ELR (cell line): ENCODE results near the gene PDZD2.
A peak's percentile ranks its signal among the peaks of the same experiment; 100 is the strongest.
"Not testable (repeated sequence)": the region's sequence is repeated elsewhere in the genome, so short reads cannot be mapped to it uniquely, and the experiment has no call there.

Source experiments
- DNase-seq: peaks from one replicate; pipeline ENCODE4 v3.0.0-alpha.2; 2015; ENCODE audit warnings: low read depth

PDZD2 gene

DNA sequence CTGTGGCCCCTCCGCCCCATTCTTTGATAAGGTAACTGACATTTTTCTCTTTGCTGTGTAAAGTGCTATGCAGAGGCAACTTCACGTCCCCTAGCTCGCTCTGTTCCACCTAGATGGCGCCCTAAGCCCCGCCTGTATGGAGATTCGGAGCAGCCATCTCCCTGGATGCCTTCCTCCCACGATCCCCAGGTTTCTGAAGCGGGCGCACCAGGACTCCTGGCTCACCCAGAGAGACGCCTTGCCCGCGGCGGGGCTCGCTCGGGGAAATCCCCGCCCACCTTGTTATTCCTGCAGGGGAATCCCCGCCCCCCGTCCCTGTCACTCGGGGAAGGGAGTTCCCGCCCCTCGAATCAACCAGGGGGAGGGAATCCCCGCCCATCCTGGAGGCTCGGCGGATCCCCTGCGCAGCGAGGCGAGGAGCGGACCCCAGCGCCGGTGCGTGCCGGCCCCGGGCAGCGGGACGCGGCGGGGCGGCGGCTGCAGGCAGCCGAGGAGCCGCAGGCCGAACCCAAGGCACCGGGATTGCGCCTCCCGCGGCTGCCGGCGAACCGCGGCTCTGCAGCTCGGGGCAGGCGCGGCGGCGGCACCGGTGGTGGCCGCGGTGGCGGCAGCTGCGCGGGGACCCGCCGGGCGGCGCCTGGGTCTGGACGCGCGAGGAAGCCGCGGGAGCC, at the start of gene PDZD2:
PDZD2 (plus strand) TSS at position 384 of the 671 bp plus-strand sequence.
- peak; percentile 74 for DNase-seq

DNA sequence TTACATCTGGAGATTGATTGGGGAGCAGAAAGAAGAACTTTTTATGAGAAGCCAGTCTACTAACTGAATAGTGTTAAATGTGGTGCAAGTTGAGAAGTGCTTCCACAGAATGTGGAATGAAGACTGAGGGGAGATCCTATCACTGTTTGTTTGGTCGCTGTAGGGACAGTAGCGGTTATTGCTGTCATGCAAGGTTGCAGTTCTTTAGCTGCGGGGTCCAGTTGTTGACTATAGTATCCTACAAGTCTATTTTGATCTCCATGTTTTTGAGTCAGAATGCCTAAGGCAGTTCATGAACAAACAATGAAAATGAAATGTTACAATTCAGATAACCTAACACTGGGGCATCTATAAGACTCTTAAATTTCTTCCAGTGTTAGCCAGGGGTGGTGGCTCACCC, 45.3 kb upstream of the PDZD2 start:
- no peak for DNase-seq

DNA sequence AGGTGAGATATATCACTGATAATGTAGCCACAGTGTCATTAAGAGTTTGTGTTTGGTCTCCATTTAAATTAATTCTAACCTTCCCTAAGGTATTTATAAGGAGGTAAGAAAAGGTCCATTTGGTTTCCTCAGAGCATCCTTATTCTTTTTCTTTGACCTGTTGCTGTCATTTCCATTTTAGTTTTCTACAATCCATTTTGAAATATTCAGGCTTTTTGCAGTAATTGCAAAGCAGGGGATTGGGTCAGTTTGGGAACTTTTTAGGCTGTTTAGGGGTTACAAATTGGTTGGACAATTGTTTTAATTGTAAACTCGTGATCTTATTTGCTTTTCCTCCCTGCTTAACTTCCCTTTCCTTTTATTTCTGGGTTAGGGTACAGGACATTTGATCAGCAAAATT, 42.6 kb upstream of the PDZD2 start:
- no peak for DNase-seq

DNA sequence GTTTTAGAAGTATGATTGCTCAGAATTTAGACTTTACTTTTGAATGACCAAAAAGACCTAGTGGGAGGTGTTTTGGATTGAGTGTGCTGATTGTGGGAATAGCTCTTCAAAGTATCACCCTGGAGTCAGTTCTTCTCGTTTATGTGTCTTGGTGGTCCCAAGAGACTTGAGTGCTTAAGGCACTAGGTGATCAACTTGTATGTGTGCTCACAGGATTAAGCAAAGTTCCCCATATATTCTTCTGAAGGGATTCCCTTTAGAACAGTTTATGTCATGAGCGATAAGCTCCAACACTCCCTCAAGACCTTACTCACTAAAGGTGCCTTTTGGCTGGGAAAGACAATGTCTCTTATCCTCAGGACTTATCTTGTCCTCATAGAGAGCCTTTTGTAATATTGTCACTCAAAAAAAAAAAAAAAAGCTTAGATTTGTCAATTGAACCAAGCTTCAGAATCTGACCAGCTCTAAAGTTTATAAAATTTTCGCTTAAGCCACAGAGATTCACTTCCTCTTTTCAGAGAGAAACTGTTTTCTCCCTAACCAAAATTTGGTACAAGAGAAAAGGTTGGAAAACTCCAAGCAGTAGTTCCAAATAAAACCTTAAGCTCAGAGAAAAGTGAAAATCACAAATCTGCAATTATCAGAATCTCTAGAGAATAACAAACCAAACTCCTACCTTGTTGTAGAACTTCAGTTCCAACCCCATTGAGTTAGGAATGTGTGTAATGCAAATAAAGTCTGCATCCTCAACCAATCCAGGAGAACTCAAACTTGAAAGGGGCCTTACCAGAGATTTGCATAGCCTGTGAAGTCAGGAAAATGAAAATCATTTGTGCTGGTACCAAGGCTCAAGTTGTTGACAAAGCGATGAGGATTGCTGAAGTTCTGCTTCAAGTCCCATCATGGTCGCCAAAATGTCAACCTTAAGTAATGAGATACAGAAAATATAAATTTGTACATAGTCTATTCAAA, 40.0 kb upstream of the PDZD2 start:
- no peak for DNase-seq

DNA sequence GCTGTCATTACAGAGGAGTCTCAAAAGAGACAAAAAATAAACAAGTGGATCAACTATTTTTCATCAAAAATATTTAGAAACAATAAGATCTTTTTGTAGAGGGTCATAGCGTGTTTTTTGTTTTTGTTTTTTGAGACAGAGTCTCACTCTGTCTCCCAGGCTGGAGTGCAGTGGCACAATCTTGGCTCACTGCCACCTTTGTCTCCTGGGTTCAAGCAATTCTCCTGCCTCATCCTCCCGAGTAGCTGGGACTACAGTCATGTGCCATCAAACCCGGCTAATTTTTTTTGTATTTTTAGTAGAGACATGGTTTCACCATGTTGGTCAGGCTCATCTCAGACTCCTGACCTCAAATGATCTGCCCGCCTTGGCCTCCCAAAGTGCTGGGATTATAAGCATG, 36.6 kb upstream of the PDZD2 start:
- not testable (repeated sequence) for DNase-seq

DNA sequence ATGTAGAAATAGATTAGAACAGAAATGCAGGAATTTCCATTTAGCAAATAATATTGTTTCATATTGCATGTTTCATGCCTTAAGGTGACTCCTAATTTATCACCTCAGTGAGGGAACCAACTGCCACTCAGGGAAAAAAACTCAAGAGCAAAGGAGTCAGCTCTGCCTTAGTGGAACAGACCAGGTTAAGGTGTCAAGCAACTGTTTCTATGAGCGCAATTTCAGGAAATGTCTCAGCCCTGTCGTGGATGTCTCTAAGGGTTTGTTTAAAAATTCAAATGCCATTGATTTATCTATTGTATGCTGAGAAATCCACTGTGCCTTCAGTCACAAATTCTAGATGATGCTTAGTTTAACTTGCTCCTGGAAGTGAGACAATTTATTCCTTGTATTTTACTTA, 34.7 kb upstream of the PDZD2 start:
- no peak for DNase-seq

DNA sequence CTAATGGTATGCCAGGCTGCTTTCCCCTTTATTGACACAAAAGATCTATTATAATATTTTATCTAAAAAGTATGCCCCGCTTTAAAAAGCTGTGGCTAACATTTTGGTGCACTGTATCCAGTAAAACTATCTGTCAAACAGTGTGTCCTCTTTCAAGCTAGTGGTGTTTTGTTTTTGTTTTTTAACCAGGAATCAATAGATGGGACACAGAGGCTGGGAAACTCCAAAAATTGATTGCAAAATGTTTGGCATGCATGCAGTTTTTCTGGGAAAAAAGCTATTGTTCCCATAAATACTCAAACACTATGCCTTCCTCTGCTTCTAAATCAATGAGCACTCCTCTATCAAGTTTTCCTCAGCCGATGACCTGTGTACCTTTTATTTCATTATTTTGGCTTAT, 34.3 kb upstream of the PDZD2 start:
- DNase-seq: no peak

DNA sequence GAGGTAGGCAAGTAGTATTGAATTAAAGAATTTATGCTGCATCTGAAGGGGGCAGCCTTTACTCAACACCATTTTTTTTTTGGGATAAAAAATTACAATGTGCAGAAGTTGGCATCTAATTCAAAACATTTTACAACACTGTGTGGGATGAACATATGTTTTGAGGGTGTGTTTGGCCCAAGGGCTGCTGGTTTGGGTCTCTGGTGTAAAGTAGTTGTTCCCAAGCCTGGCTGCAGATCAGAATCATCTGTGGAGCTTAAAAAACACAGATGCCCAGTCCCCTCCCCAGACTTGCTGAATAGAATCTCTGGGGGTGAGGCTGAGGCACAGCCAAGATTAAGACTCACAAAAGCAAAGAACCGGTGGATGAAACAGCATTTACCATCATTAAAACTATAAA, 33.0 kb upstream of the PDZD2 start:
- no peak for DNase-seq

DNA sequence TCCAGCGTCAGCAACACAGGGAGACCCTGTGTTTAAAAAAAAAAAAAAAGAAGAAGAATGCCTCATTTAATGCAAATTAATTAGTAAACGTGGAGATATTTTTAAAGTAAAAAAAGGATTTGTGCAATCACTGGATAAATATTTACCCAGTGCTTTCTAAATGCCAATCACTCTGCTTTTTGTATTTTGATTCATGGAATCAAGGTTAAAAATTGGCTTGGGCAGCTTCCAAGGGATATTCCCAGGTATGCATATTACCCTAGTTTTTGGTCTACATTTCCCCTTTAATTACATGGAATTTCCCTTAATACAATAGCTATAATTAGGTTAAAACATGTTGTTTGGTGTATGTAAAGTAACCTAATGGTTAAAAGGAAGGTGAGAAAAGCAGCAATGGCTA, 31.4 kb upstream of the PDZD2 start:
- no peak for DNase-seq

DNA sequence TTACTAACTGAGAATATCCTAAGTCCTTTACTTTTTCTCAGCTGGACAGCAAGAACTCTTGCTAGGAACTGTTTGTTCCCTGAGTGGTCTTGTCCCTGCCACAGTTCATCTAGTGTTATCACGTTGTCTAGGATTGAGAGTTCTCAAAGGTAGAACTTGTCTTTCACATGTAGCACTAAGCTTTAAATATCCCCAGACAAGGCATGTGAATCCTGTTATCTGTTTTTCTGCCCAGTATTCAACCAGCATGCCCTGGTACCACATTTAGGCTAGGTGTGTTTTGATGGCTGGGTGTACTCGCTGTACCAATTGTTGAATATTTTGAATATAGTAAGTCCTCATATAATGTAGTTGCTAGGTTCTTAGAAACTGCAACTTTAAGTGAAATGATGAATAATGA, 27.9 kb upstream of the PDZD2 start:
- no peak for DNase-seq

DNA sequence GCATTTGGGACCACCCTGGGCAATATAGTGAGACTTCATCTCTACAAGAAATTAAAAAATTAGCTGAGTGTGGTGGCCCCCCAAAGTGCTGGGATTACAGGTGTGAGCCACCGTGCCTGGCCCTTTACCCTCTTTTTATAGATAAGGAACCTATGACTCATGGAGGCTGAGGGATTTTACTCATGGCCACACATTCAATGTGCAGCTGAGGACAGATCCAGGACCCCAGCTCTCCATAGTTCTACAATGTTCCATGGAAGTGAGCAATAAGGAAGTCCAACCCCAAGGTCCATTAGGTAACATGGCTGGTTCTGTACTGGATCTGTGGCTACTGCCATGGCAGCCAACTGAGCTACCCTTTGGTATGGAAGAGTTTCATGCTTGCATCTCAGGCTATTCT, 25.3 kb upstream of the PDZD2 start:
- no peak for DNase-seq

DNA sequence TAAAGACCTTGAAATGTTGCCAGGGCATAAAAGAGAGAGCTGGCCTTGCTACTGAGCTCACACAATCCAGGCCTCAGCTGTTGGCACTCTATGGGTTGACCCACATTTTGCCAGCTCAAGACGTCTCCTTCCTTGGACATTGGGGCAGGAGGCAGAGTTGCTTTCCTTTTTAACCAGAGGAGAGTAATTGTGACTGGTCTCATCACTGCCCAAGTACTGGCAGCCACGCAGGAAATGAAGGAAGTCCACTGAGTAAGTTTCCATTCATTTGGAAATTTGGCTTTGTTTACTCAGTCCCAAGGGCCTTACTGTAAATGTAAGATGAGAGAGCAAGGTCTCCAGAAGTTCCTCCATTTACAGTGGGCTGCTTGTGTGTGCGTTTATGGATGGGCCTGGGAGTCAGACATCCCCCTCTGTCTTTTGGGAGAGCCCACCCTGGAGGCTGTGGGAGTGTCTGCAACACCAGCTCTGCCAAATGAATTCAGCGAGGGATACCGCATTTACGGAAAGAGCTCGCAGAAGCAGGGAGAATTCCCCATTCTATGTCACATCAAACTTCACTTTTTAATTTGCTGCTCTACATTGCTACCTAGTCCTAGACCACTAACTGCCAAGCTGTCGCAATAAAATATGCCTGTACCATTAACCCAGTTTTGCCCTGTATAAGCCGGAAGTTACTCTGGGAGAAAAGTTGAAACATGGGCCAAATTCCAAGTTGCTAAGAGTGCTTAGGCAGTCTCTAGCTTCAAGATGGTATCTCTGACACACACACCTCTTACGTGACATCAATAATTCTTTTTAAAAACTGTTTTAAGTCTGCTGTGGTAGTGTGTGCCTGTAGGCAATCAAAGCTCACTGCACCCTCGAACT, 24.5 kb upstream of the PDZD2 start:
- DNase-seq: no peak

DNA sequence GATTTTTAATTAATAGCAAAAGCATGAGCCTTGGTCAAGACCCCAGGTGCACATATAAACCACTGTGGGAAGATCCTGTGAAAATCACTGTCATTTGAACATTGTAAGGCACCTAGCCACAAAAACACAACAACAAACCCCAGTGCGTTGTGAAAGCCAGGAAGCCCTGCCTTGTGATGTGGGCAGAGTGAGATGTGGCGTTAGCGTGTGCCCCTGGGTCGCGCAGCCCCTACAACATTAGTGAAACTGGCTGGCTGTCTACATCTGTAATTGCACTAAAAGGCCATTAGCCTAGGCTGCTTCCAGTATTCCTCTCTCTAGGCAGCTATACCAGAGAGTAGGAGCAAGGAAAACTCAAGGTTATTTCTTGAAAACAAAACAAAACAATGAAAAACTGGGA, 21.1 kb upstream of the PDZD2 start:
- DNase-seq: no peak

DNA sequence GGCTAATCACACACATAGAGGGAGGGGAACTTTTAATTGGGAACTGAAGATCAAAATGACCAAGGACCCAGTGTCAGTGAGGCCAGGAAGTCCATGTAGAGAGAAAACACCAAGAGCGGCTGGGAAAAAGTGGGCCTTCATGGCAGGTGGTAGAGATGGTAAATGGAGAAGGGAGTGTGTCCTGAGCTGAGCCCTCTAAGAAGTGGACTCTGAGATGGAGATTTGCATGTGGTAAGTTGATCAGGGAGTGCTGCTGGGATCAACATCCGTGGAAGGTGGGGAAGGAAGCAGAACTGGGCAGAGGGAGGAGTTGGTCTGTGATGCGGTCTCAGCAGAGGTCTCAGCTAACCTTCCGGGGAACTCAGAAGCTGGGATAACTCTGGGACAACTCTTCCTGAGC, 18.9 kb upstream of the PDZD2 start:
- no peak for DNase-seq

DNA sequence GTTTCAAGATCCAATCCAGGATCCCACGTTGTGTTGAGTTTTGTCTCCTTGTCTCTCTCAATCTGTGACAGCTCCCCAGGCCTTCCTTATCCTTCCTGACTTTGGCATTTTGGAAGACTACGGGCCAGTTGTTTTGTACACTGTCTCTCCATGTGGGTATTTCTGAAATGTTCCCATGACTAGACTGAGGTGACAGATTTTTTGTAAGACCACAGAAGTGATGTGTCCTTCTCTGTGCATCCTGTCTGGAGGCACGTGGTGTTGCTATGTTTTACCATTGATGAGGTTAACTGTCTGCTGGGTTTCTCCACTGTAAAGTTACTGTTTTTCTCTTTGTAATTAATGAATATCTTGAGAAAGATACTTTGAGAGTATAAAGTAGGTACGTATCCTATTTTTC, 15.7 kb upstream of the PDZD2 start:
- no peak for DNase-seq

DNA sequence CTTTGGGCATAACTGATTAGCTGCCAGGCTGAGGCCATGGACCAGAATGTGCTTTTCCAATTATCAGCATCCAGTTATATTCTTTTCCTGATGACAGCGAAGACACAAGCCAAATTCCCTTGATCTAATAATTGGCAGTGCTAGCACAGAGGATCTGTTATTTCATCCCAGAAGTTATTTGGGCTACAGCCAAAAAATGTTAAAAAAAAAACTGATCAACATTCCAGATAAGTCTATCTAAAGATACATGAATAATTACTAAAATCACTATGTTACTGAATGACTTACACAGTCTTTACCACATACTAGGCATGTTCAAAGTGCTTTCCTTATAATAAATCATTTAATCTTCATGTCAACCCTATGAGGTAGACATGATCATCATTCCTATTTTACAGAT, 13.5 kb upstream of the PDZD2 start:
- no peak for DNase-seq

DNA sequence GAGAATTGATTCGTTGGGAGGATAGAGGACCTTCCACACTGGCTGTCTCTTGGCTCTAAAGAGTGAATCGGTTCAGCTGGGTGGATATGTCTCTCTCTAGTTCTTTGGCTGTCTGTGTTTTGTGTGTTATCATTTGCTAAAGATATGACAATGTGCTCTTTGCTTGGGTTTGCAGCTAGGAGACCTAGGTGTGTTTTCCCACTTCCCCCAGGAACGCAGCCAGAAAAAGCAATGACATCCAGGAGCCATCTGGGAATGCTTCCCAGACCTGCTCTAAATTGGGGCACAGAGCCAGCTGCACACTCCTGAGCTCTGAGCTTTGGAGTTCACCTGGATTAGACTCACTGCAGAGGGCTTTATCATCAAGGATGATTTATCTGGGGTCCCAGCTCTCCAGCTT, 12.8 kb upstream of the PDZD2 start:
- no peak for DNase-seq

DNA sequence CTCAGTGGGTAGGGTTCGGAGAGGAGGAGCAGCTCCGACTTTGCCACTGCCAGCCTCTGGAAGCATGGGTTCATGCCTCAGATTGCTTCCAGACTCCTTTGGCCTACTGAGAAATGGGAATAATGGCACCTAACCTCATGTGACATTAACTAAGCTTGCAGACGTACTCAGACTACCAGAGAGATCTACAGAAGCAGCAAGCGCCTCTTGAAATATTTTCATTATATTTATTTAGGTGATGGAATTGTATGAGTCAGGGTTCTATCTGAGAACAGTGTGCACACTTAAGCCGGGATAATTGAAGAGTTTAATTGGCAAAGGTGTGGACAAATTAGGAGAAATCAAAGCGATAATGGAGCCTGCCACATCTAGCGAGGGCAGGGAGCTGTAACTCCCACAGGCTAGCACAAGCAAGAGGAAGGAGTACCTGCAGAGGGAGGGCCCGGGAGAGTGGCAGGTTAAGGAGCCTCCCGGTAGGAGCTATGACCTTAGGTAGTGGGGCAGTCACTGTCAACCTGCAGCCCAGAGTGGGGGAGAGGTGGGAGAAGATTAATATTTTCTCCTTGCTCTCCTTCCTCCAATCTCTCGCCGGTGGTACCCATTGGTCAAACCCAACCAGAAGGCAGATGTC, 12.2 kb upstream of the PDZD2 start:
- no peak for DNase-seq

DNA sequence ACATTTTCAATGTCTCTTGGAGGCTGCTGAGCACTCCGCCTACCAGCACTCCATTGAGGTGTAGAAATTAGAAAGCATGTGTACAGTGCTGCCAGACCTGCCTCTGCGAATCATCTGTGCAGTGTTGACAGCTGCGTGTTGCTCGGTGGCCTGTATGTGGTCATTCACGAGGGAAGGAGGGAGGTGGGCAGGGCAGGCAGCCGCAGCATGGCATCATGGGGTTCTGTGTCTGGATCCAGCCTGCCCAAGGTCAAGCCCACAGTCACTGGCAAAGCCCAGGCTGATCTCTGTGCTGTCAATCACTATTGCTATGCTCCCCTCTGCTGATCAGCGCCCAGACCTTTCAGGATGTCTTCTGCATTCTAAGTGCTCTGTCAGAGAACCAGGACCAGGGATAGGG, 8.0 kb upstream of the PDZD2 start:
- no peak for DNase-seq

DNA sequence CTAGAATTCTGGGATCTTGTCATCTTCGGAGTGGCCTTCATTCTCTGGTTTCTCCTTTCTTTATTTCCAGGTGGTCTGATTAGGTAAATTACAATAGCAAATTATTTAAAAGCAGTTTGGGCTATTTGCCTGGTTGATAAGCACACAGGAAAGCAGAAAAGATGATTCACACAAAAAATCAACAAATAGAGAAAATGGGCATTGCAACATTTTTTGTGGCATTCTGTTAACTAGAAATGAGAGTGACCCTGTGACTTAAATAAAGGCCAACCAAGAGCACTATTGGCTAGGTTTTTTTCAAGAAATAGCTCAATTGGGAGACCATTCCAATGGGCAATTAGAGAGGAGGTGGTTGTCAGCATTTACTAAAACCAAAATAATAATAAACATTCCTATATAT, 6.5 kb upstream of the PDZD2 start:
- no peak for DNase-seq

DNA sequence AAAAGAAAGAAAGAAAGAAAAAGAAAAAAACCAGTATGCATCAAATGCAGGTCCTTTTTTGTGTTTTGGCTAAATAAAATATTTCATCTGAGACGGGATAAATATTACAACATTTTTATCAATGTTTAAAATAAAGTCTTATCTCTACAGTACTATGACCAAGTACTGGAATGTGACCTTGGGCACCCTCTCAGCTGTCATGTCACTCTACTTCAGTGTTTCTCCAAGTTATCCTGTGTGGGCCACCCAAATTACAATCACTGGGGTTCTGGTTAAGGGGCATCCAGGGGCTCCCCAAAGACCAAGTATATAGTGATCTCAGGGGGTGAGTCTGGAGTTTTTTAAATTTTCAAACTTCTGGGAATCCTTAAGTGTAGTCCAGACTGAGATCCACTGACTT, 3.5 kb upstream of the PDZD2 start:
- DNase-seq: no peak

DNA sequence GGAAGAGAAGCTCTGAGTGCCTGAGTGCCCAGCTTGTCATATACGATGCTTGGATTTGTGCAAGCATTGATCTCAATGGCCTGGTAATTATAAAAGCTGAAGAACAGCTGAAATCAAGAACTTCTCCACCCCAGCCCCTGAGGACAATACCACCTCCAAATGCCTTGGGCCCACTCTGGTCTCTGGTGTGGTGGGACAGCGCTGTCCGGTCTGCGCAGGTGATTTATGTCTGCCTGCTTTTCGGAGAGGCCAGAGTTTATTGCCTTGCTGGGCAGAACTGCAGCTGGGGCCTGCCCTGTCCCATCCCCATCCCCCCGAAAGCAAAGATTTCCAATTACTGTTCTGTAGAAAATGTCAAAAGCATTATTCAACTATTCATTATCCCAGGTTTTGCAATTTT, 1.1 kb upstream of the PDZD2 start:
- DNase-seq: no peak
